ENCODE data around the gene RPL15.

- TF ChIP-seq EP300 (IDR thresholded peaks at IDR 0.05) (no peak), CTCF (IDR thresholded peaks at IDR 0.05) (no peak)
These were observed 31.8 kb downstream of the RPL15 start for GRCh38 chr3:23948761-23949160.
